ENCODE data around the gene HEXIM1.

Gene HEXIM1

DNA sequence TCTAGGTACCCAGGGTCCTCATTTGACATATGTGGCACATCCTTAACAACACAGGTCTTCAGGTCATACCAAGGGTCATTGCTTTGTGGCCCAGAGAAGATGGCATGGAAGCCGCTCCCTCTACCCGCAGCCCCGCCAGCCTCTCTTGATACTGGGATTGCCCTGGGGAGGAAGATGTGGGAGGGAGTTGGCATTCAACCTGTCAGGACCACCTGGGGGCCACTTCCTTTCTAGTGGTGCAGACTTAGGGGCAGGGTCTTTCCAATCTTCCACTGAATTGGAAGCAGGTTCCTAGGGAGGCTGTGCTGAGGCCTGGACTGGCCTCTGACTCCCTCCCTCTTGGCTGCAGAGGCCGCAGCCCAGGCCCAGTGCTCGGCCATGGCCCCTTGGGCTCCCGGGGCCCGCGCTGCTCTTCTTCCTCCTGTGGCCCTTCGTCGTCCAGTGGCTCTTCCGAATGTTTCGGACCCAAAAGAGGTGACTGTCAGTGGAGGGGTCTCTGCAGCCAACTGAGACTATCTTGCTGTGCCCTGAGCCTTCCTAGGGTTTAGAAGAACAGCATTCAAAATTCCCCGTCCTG, 5.1 kb upstream of the HEXIM1 start:
- TF ChIP-seq, protein P1, sequence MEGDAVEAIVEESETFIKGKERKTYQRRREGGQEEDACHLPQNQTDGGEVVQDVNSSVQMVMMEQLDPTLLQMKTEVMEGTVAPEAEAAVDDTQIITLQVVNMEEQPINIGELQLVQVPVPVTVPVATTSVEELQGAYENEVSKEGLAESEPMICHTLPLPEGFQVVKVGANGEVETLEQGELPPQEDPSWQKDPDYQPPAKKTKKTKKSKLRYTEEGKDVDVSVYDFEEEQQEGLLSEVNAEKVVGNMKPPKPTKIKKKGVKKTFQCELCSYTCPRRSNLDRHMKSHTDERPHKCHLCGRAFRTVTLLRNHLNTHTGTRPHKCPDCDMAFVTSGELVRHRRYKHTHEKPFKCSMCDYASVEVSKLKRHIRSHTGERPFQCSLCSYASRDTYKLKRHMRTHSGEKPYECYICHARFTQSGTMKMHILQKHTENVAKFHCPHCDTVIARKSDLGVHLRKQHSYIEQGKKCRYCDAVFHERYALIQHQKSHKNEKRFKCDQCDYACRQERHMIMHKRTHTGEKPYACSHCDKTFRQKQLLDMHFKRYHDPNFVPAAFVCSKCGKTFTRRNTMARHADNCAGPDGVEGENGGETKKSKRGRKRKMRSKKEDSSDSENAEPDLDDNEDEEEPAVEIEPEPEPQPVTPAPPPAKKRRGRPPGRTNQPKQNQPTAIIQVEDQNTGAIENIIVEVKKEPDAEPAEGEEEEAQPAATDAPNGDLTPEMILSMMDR (IDR thresholded peaks at IDR 0.05; ENCODE audit: low read depth, low read length, missing control alignments), result no peak
- no peak overlapping the region for H3K4me3 ChIP-seq (ENCODE audit: low read depth, low read length)
- no peak for DNase-seq (ENCODE audit: low read depth)

DNA sequence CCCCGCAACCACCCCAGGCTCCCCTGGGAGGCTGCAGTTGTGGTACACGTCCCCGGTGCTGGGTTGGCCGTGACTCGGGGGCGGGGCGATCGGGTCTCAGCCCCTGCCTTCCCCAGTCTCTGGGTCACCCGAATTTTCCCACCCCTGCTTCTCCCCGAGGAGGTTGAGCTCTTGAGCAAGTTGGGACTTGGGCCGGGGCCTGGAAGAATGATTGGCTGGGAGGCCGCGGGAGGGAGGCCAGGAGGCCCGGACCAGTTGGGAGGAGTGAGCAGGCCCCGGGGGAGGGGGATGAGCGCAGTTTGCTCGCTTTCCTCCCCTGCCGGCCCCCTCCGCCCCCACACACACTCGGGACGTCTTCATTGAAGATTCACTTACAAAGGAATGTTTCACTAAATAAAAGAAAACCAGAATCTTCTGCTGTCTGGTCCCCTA, 4.5 kb upstream of the HEXIM1 start:
- no peak for DNase-seq (ENCODE audit: low read depth)
- peak overlapping the region; percentile 24; the same call in 1 of the 2 replicates for H3K4me3 ChIP-seq (ENCODE audit: low read depth, low read length)
- TF ChIP-seq, protein P1 (IDR thresholded peaks at IDR 0.05; ENCODE audit: low read depth, low read length, missing control alignments), result no peak

DNA sequence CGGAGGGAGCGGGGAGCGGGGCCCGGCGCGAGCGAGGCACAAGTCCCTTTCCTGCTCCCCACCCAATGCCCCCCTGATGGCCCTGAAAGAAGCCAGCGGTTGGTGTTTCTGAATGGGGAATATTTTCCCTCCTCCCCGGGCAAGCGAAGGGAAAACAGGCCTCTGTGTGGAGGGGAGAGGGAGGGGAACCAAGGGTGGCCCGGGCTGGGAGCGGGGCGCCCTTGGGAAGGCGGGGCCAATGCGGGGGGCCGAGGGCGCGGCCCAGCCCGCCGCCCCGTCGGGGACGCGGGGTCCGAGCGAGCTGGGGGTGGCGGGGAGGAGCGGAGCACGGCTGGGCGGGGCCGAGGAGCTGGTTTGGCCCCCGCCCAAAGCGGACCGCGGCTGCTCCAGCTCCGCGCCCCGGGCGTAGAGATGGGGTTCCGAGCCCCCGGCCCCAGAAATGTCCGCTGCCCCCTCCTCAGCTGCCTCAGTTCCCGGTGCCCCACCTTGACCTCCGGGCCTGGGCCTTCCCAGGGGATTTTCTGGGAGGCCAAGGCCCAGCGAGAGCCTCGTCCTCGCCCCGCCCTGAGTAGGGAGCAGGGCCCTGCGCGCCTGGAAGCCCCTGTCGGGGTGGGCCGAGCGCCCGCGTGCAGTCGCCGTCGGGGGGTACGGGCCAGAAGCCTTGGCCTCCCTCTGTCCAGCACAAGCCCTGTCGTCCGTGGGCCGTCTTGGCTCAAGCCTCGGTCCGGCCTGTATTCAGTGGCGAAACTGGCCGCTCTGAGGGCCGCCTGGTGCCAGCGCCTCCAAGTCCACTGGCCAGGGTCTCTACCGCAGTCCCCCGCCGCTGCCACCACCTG, 3.9 kb upstream of the HEXIM1 start:
- TF ChIP-seq, protein P1 (IDR thresholded peaks at IDR 0.05; ENCODE audit: low read depth, low read length, missing control alignments), result no peak
- no peak for DNase-seq (ENCODE audit: low read depth)
- peak overlapping the region; percentile 33 for H3K4me3 ChIP-seq (ENCODE audit: low read depth, low read length)

DNA sequence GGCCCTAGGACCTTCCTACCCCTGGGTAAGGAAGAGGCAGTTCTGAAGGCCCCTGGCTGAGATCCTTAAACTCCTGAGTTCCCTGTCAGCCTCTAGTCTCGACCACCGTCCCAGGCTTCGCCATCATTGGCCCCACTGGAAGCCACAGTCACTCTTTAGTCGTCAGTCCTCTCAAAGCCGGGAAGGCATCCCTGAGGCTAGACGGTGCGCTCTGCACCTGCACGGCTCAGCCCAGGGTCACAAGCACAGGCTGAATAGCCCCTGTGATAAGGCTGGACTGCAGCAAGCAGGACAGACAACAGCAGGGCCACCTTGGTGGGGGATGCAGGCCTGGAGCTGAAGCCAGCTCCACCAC, 3.3 kb upstream of the HEXIM1 start:
- TF ChIP-seq, protein P1 (IDR thresholded peaks at IDR 0.05; ENCODE audit: low read depth, low read length, missing control alignments), result no peak
- DNase-seq (ENCODE audit: low read depth), result no peak
- H3K4me3 ChIP-seq (ENCODE audit: low read depth, low read length), result no peak overlapping the region

DNA sequence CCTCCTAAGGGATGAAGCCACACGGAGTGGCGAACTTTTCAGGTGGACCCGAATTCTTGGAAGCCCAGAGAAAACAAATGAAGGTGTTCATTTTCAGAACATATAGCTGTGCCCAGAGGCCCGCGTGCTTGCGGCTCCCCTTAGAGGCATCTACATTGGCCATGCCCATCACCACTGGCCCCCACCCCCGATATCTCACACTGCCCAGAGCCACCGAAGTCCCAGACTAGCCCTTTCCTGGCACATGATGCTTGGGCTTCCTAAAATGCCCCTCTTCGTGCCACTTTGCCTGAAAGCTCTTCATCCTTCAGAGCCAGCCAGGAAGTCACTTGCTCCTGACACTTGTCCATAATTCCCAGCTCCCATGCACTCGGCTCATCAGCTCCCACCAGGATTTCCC, 2.1 kb upstream of the HEXIM1 start:
- H3K4me3 ChIP-seq (ENCODE audit: low read depth, low read length), result no peak overlapping the region
- TF ChIP-seq, protein P1 (IDR thresholded peaks at IDR 0.05; ENCODE audit: low read depth, low read length, missing control alignments), result no peak
- DNase-seq (ENCODE audit: low read depth), result no peak

DNA sequence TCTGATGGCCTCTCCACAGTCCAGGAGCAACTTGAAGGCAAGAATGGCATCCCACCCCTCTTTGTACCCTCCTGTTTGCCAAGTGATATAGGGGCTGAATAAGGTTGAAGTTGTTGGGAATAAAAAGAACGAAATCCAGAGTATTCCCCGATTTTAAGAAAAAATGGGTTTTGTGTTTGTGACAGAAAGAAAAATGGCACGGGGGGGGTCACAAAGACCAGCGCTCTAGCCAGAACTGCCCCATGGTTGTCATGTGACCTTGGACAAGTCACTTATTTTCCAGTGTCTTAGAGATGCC, 1.7 kb upstream of the HEXIM1 start:
- H3K4me3 ChIP-seq (ENCODE audit: low read depth, low read length), result peak overlapping the region; percentile 71
- TF ChIP-seq, protein P1 (IDR thresholded peaks at IDR 0.05; ENCODE audit: low read depth, low read length, missing control alignments), result no peak
- no peak for DNase-seq (ENCODE audit: low read depth)
